NCI-H345 treated with DMSO at 0.1 percent for 48 hours (cell line): ENCODE measurements around the gene BLACAT1.
"Not testable (repeated sequence)": the region's sequence is repeated elsewhere in the genome, so short reads cannot be mapped to it uniquely, and the experiment has no call there.

ENCODE experiments used
- DNase-seq: peaks from one replicate; lab custom pipeline; 2025; ENCODE audit not compliant: unreplicated experiment; lab: John Stamatoyannopoulos, UW

The BLACAT1 gene

GRCh38 chr1:205421798-205422197 lies 34.0 kb downstream of the BLACAT1 start, which contains the start of gene LEMD1:
TSS of gene LEMD1 (minus strand) at chr1:205422056. CDS start at chr1:205420536, 1,520 bp downstream.
- peak; percentile 70 for DNase-seq

- DNase-seq, result no peak
Measured at GRCh38 chr1:205420938-205421337, 34.9 kb downstream of the BLACAT1 start.

- DNase-seq, result no peak
Measured at GRCh38 chr1:205417870-205418635, 37.8 kb downstream of the BLACAT1 start.

- no peak for DNase-seq
Measured at GRCh38 chr1:205416322-205416721, 39.5 kb downstream of the BLACAT1 start.

DNA sequence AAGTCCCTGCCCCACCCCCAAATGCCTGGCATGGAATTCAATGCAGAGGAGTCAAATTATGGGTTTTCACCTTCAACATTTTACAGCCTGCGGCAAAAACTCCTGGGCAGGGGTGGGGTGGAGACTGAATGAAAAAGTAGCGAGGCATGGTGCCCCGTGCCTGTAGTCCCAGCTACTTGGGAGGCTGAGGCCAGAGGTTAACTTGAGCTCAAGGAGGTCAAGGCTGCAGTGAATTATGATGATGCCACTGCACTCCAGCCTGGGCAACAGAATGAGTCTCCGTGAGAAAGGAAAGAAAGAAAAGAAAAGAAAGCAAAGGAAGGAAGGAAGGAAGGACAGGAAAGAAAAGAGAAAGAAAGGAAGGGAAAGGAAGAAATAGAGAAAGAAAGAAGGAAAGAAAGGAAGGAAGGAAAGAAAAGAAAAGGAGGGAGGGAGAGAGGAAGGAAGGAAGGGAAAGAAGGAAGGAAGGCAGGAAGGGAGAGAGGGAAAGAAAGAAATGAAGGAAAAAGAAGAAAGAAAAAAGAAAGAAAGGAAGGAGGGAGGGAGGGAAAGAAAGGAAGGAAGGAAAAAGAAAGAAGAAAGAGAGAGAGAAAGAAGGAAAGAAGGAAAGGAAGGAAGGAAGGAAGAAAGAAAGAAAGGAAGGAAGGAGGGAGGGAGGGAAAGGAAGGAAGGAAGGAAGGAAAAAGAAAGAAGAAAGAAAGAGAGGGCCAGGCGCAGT lies 45.1 kb downstream of the BLACAT1 start:
- no peak for DNase-seq

DNA sequence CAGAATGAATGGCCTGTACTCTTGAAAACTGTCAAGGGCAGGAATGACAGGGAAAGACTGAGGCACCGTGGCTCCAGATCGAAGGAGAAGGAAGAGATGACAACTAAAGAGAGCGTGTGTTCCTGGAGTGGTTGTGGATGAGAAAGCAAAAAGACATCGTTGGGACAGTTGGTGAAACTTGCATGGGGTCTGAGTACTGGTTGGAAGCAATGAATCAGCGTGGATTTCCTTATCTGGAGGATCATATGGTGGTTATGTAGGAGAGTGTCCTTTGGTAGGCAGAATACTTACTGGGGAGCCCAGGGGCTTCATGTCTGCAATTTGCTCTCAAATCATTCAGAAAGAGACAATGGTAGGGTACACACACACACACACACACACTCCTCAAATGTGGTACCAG lies 47.9 kb downstream of the BLACAT1 start:
- no peak for DNase-seq

DNA sequence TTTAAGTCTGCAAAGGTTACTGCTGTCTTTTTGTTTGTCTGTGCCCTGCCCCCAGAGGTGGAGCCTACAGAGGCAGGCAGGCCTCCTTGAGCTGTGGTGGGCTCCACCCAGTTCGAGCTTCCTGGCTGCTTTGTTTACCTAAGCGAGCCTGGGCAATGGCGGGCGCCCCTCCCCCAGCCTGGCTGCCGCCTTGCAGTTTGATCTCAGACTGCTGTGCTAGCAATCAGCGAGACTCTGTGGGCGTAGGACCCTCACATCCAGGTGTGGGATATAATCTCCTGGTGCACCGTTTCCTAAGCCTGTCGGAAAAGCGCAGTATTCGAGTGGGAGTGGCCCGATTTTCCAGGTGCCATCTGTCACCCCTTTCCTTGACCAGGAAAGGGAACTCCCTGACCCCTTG lies 49.6 kb downstream of the BLACAT1 start:
- DNase-seq, result not testable (repeated sequence)
